GM23338 (cell line): ENCODE results near the gene GGT6. TPM values are rescaled to one million over a fixed set of nuclear protein-coding genes. Genes with fewer than 3 reads are reported as not detected.

Experiments
- ATAC-seq: fragments of 200-7000 bp; cut with Tn5 transposase; 3 replicates; pipeline ENCODE4 v1.9.1; 2020
- DNase-seq: peaks from one replicate; pipeline ENCODE4 v3.0.0-alpha.2; 2015; ENCODE audit warnings: low spot score
- H2AFZ ChIP-seq: fragments of 200-600 bp; sonication (generic); 2 replicates; pipeline ENCODE4 v1.8.0; 2016; ENCODE audit warnings: antibody characterized with exemption, mild to moderate bottlenecking, moderate library complexity
- H3F3A ChIP-seq: fragments of 200-600 bp; sonication (generic); replicated peaks from 2 replicates; pipeline ENCODE4 v1.8.0; 2017; ENCODE audit warnings: antibody characterized with exemption, mixed run types, low read depth
- H3K27ac ChIP-seq: fragments of 200-600 bp; sonication (generic); 2 replicates; pipeline ENCODE4 v1.6.1; 2016; ENCODE audit warnings: low read depth
- H3K27me3 ChIP-seq: fragments of 200-600 bp; sonication (generic); 2 replicates; pipeline ENCODE4 v1.8.0; 2016; ENCODE audit warnings: mild to moderate bottlenecking, mixed run types, moderate library complexity; ENCODE audit not compliant: insufficient read depth
- H3K36me3 ChIP-seq: fragments of 200-600 bp; sonication (generic); 2 replicates; pipeline ENCODE4 v1.8.0; 2016; ENCODE audit warnings: mild to moderate bottlenecking; ENCODE audit not compliant: insufficient read depth
- H3K4me1 ChIP-seq: fragments of 200-600 bp; sonication (generic); 2 replicates; pipeline ENCODE4 v1.8.0; 2016; ENCODE audit warnings: mild to moderate bottlenecking, moderate library complexity; ENCODE audit not compliant: insufficient read depth
- H3K4me2 ChIP-seq: fragments of 200-600 bp; sonication (generic); 2 replicates; pipeline ENCODE4 v1.7.1; 2017; ENCODE audit warnings: mixed run types
- H3K4me3 ChIP-seq: fragments of 200-600 bp; sonication (generic); 2 replicates; pipeline ENCODE4 v1.6.1; 2016; ENCODE audit warnings: mixed run types
- H3K79me2 ChIP-seq: fragments of 200-600 bp; sonication (generic); replicated peaks from 2 replicates; pipeline ENCODE4 v1.8.0; 2017; ENCODE audit warnings: mild to moderate bottlenecking; ENCODE audit not compliant: insufficient read depth
- H3K9me2 ChIP-seq: fragments of 200-600 bp; sonication (generic); 2 replicates; pipeline ENCODE4 v1.8.0; 2017; ENCODE audit not compliant: insufficient read depth
- H4K20me1 ChIP-seq: fragments of 200-600 bp; sonication (generic); replicated peaks from 2 replicates; pipeline ENCODE4 v1.8.0; 2017; ENCODE audit warnings: mild to moderate bottlenecking; ENCODE audit not compliant: insufficient read depth
- H3K27ac Mint-ChIP-seq: 2 replicates; pipeline ENCODE4 v1.8.0; 2020; ENCODE audit warnings: inconsistent platforms, mild to moderate bottlenecking, moderate library complexity, mixed read lengths
- H3K27me3 Mint-ChIP-seq: 3 replicates; pipeline ENCODE4 v1.8.0; 2022; ENCODE audit warnings: low read depth, mild to moderate bottlenecking, moderate library complexity, mixed read lengths, inconsistent platforms; ENCODE audit not compliant: insufficient read depth, poor library complexity
- H3K36me3 Mint-ChIP-seq: 3 replicates; pipeline ENCODE4 v1.8.0; 2021; ENCODE audit warnings: low read depth, mild to moderate bottlenecking, inconsistent platforms, moderate library complexity, mixed read lengths
- H3K4me1 Mint-ChIP-seq: 3 replicates; pipeline ENCODE4 v1.8.0; 2020; ENCODE audit warnings: mild to moderate bottlenecking, inconsistent platforms, mixed read lengths
- H3K4me3 Mint-ChIP-seq: 3 replicates; pipeline ENCODE4 v1.8.0; 2021; ENCODE audit warnings: moderate library complexity, mild to moderate bottlenecking, inconsistent platforms, mixed read lengths
- H3K9me3 Mint-ChIP-seq: 3 replicates; pipeline ENCODE4 v1.8.0; 2020; ENCODE audit warnings: moderate library complexity, mild to moderate bottlenecking, inconsistent platforms, mixed read lengths
- CREB1 ChIP-seq: fragments of 250-450 bp; sonication (Bioruptor Pico); IDR thresholded peaks from 2 replicates; pipeline ENCODE4 v1.5.0; 2020; ENCODE audit warnings: low read depth, mild to moderate bottlenecking, moderate library complexity
- CTCF ChIP-seq, 2 experiments: fragments of 200-600 bp in 1 of 2; sonication (generic) in 1 of 2; conservative IDR thresholded peaks; 2 replicates each; pipeline versions ENCODE4 v1.5.1 to v1.6.1; 2016 to 2017; ENCODE audit warnings: antibody characterized with exemption in 2 of 2, low read depth in 2 of 2, mild to moderate bottlenecking in 2 of 2, moderate library complexity in 1 of 2
- ETS1 ChIP-seq: IDR thresholded peaks from 2 replicates; pipeline ENCODE4 v1.6.1; 2016; ENCODE audit warnings: antibody characterized with exemption
- EZH2 ChIP-seq: fragments of 200-600 bp; sonication (generic); IDR thresholded peaks from one replicate; pipeline ENCODE4 v1.8.0; 2017; ENCODE audit warnings: antibody characterized with exemption, mild to moderate bottlenecking, low read depth; ENCODE audit not compliant: unreplicated experiment
- EZH2phosphoT487 ChIP-seq: fragments of 200-600 bp; sonication (generic); IDR thresholded peaks from one replicate; pipeline ENCODE4 v1.8.1; 2018; ENCODE audit warnings: antibody characterized with exemption; ENCODE audit not compliant: unreplicated experiment
- JUNB ChIP-seq: IDR thresholded peaks from one replicate; pipeline ENCODE4 v1.6.1; 2016; ENCODE audit warnings: antibody characterized with exemption; ENCODE audit not compliant: unreplicated experiment
- NANOG ChIP-seq: IDR thresholded peaks from 2 replicates; pipeline ENCODE4 v1.6.1; 2016; ENCODE audit warnings: antibody characterized with exemption, borderline replicate concordance
- POLR2AphosphoS5 ChIP-seq: IDR thresholded peaks from 2 replicates; pipeline ENCODE4 v1.6.1; 2016; ENCODE audit warnings: antibody characterized with exemption, low read depth
- STAT1 ChIP-seq: IDR thresholded peaks from one replicate; pipeline ENCODE4 v1.6.1; 2016; ENCODE audit warnings: antibody characterized with exemption; ENCODE audit not compliant: unreplicated experiment
- ZNF114 ChIP-seq: fragments of 250-450 bp; sonication (Bioruptor Pico); IDR thresholded peaks from 2 replicates; pipeline ENCODE4 v1.5.0; 2020; ENCODE audit warnings: mild to moderate bottlenecking, moderate library complexity
- ZNF331 ChIP-seq: fragments of 250-450 bp; sonication (Bioruptor Pico); IDR thresholded peaks from 2 replicates; pipeline ENCODE4 v1.5.0; 2020; ENCODE audit warnings: low read depth, mild to moderate bottlenecking, moderate library complexity
- polyA plus RNA-seq: library from polyadenylated mRNA; unstranded; fragments of >200 nt; fragmentation: Nextera tagmentation; extraction: Ambion mirVana; gene quantifications from 2 replicates; pipeline ENCODE4 v1.2.1, GENCODE V29; 2016
- total RNA-seq: library from RNA; depleted of rRNA; stranded (reverse); fragments of >200 nt; shearing (Covaris generic); gene quantifications from 2 replicates; pipeline ENCODE4 v1.2.3, GENCODE V29; 2014
- TF ChIP-seq, protein P1 (sequence below): fragments of 250-450 bp; sonication (Bioruptor Pico); IDR thresholded peaks from 2 replicates; pipeline ENCODE4 v1.5.0; 2020; ENCODE audit warnings: mild to moderate bottlenecking, moderate library complexity
- TF ChIP-seq, protein P2 (sequence below): IDR thresholded peaks from one replicate; pipeline ENCODE4 v1.6.1; 2018; ENCODE audit warnings: antibody characterized with exemption; ENCODE audit not compliant: unreplicated experiment

The GGT6 gene
- total and polyA plus RNA-seq, 2 experiments from 2014 or later, result 0.24 TPM; not detected in 1

- no peaks in the 10 kb centered on the region; the same call in 2 of the 3 replicates for H3K36me3 Mint-ChIP-seq
- Histone ChIP-seq H3K4me1 (peaks cover 23% of the 10 kb centered on the region), H3K27me3 (no peaks in the 10 kb centered on the region), H3K79me2 (no peaks in the 10 kb centered on the region), H4K20me1 (no peaks in the 10 kb centered on the region), H3K27ac (no peak overlapping the region), H3K9me2 (no peaks in the 10 kb centered on the region), H3K36me3 (no peaks in the 10 kb centered on the region), H2AFZ (no peak overlapping the region), H3F3A (0 out of 2 replicates have a peak, but pooled peaks cover 9% of the 10 kb centered on the region), H3K4me2 (no peak overlapping the region), H3K4me3 (no peak overlapping the region)
- no peak for TF ChIP-seq ZNF114 (CRISPR knock-in tag)
- TF ChIP-seq POLR2AphosphoS5, result no peak
- TF ChIP-seq STAT1, result no peak
- TF ChIP-seq, protein P1, sequence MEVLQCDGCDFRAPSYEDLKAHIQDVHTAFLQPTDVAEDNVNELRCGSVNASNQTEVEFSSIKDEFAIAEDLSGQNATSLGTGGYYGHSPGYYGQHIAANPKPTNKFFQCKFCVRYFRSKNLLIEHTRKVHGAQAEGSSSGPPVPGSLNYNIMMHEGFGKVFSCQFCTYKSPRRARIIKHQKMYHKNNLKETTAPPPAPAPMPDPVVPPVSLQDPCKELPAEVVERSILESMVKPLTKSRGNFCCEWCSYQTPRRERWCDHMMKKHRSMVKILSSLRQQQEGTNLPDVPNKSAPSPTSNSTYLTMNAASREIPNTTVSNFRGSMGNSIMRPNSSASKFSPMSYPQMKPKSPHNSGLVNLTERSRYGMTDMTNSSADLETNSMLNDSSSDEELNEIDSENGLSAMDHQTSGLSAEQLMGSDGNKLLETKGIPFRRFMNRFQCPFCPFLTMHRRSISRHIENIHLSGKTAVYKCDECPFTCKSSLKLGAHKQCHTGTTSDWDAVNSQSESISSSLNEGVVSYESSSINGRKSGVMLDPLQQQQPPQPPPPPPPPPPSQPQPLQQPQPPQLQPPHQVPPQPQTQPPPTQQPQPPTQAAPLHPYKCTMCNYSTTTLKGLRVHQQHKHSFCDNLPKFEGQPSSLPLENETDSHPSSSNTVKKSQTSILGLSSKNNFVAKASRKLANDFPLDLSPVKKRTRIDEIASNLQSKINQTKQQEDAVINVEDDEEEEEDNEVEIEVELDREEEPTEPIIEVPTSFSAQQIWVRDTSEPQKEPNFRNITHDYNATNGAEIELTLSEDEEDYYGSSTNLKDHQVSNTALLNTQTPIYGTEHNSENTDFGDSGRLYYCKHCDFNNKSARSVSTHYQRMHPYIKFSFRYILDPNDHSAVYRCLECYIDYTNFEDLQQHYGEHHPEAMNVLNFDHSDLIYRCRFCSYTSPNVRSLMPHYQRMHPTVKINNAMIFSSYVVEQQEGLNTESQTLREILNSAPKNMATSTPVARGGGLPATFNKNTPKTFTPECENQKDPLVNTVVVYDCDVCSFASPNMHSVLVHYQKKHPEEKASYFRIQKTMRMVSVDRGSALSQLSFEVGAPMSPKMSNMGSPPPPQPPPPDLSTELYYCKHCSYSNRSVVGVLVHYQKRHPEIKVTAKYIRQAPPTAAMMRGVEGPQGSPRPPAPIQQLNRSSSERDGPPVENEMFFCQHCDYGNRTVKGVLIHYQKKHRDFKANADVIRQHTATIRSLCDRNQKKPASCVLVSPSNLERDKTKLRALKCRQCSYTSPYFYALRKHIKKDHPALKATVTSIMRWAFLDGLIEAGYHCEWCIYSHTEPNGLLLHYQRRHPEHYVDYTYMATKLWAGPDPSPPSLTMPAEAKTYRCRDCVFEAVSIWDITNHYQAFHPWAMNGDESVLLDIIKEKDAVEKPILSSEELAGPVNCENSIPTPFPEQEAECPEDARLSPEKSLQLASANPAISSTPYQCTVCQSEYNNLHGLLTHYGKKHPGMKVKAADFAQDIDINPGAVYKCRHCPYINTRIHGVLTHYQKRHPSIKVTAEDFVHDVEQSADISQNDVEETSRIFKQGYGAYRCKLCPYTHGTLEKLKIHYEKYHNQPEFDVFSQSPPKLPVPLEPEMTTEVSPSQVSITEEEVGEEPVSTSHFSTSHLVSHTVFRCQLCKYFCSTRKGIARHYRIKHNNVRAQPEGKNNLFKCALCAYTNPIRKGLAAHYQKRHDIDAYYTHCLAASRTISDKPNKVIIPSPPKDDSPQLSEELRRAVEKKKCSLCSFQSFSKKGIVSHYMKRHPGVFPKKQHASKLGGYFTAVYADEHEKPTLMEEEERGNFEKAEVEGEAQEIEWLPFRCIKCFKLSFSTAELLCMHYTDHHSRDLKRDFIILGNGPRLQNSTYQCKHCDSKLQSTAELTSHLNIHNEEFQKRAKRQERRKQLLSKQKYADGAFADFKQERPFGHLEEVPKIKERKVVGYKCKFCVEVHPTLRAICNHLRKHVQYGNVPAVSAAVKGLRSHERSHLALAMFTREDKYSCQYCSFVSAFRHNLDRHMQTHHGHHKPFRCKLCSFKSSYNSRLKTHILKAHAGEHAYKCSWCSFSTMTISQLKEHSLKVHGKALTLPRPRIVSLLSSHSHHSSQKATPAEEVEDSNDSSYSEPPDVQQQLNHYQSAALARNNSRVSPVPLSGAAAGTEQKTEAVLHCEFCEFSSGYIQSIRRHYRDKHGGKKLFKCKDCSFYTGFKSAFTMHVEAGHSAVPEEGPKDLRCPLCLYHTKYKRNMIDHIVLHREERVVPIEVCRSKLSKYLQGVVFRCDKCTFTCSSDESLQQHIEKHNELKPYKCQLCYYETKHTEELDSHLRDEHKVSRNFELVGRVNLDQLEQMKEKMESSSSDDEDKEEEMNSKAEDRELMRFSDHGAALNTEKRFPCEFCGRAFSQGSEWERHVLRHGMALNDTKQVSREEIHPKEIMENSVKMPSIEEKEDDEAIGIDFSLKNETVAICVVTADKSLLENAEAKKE (CRISPR knock-in tag), result no peak
- no peak for TF ChIP-seq ETS1
- TF ChIP-seq, protein P2, sequence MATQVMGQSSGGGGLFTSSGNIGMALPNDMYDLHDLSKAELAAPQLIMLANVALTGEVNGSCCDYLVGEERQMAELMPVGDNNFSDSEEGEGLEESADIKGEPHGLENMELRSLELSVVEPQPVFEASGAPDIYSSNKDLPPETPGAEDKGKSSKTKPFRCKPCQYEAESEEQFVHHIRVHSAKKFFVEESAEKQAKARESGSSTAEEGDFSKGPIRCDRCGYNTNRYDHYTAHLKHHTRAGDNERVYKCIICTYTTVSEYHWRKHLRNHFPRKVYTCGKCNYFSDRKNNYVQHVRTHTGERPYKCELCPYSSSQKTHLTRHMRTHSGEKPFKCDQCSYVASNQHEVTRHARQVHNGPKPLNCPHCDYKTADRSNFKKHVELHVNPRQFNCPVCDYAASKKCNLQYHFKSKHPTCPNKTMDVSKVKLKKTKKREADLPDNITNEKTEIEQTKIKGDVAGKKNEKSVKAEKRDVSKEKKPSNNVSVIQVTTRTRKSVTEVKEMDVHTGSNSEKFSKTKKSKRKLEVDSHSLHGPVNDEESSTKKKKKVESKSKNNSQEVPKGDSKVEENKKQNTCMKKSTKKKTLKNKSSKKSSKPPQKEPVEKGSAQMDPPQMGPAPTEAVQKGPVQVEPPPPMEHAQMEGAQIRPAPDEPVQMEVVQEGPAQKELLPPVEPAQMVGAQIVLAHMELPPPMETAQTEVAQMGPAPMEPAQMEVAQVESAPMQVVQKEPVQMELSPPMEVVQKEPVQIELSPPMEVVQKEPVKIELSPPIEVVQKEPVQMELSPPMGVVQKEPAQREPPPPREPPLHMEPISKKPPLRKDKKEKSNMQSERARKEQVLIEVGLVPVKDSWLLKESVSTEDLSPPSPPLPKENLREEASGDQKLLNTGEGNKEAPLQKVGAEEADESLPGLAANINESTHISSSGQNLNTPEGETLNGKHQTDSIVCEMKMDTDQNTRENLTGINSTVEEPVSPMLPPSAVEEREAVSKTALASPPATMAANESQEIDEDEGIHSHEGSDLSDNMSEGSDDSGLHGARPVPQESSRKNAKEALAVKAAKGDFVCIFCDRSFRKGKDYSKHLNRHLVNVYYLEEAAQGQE, result no peak
- TF ChIP-seq JUNB, result no peak
- TF ChIP-seq CTCF (conservative IDR thresholded peaks at IDR 0.05; ENCODE audit: low read depth in 2 of 2), result no peak
- no peak for TF ChIP-seq ZNF331 (CRISPR knock-in tag)
- no peak for TF ChIP-seq CREB1 (CRISPR knock-in tag)
- TF ChIP-seq NANOG, result no peak
- no peak for TF ChIP-seq EZH2
- no peak for TF ChIP-seq EZH2phosphoT487
- H3K9me3 Mint-ChIP-seq, result no peaks in the 10 kb centered on the region
- H3K4me3 Mint-ChIP-seq, result no peak overlapping the region
- ATAC-seq (no peak), DNase-seq (no peak)
- no peak overlapping the region for H3K27ac Mint-ChIP-seq
- H3K4me1 Mint-ChIP-seq, result peaks cover 38% of the 10 kb centered on the region
- peaks cover 20% of the 10 kb centered on the region for H3K27me3 Mint-ChIP-seq
These were observed 41.7 kb upstream of the GGT6 start for GRCh38 chr17:4602041-4602440.
